Measurements from ENCODE around the gene DDX56. TPM values are rescaled to one million over a fixed set of nuclear protein-coding genes. Genes with fewer than 3 reads are reported as not detected.

Gene DDX56
- total RNA-seq, 1 experiment from 2014 or later = 83.1 TPM

DNA sequence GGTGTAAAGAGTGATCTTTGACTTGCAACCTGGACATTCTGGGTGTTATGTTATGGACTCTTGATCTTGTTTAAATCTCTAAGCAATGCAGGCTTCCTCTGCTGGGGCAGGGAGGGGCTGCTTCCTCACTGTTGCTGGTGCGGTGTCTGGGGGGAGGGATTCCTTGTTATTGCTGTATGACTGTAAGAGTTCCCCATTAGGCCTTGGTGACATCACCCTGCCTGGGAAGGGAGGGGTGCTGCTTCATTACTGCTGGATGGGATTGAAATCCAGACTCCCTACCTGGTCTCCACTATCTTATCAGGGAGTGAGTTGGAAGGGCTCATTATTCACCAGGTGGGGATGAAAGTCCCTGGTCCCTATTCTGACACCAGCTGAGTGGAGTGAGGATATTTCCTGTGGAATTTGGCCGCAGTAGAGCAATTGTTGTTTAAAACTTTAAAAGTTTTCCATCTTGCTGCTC is 41.5 kb upstream of the DDX56 start:
- Mint-ChIP-seq H3K27me3 (ENCODE audit: low read depth) (no peaks in the 10 kb centered on the region), H3K27ac (peak overlapping the region; percentile 96), H3K4me1 (peaks cover 25% of the 10 kb centered on the region), H3K36me3 (no peaks in the 10 kb centered on the region), H3K9me3 (no peaks in the 10 kb centered on the region), H3K4me3 (no peak overlapping the region)
- TF ChIP-seq MXD4 (CRISPR knock-in tag; IDR thresholded peaks at IDR 0.05; ENCODE audit: borderline replicate concordance) (no peak), TP53 (CRISPR knock-in tag; IDR thresholded peaks at IDR 0.05) (no peak), ZNF219 (CRISPR knock-in tag; IDR thresholded peaks at IDR 0.05; ENCODE audit: borderline replicate concordance) (no peak)
- DNase-seq (ENCODE audit: low spot score) (no peak), ATAC-seq (peak; percentile 36)
- ChIA-PET CTCF (no interaction called here), POLR2A (no interaction called here)

DNA sequence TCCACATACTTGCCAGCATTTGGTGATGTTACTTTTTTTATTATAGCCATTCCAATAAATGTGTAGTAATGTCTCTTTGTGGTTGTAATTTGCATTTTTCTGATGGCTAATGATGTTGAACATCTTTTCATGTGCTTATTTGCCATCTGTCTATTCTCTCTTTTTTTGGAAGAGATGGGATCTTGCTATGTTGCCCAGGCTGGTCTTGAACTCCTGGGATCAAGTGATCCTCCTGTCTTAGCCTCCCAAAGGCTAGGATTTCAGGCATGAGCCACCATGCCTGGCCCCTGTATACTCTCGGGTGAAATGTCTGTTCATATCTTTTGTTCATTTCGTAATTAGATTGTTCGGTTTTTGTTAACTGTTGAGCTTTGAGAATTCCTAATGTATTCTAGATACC is 36.1 kb upstream of the DDX56 start:
- Mint-ChIP-seq H3K27ac (peak overlapping the region; percentile 63; the same call in 1 of the 2 replicates), H3K27me3 (ENCODE audit: low read depth) (no peaks in the 10 kb centered on the region), H3K9me3 (no peaks in the 10 kb centered on the region), H3K4me3 (no peak overlapping the region), H3K36me3 (no peaks in the 10 kb centered on the region), H3K4me1 (peaks cover 20% of the 10 kb centered on the region)
- ChIA-PET POLR2A (no interaction called here), CTCF (no interaction called here)
- TF ChIP-seq, protein P1, sequence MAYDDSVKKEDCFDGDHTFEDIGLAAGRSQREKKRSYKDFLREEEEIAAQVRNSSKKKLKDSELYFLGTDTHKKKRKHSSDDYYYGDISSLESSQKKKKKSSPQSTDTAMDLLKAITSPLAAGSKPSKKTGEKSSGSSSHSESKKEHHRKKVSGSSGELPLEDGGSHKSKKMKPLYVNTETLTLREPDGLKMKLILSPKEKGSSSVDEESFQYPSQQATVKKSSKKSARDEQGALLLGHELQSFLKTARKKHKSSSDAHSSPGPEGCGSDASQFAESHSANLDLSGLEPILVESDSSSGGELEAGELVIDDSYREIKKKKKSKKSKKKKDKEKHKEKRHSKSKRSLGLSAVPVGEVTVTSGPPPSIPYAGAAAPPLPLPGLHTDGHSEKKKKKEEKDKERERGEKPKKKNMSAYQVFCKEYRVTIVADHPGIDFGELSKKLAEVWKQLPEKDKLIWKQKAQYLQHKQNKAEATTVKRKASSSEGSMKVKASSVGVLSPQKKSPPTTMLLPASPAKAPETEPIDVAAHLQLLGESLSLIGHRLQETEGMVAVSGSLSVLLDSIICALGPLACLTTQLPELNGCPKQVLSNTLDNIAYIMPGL (CRISPR knock-in tag; IDR thresholded peaks at IDR 0.05) = no peak
- TF ChIP-seq FOXJ3 (CRISPR knock-in tag; IDR thresholded peaks at IDR 0.05; ENCODE audit: borderline replicate concordance) = no peak
- TF ChIP-seq, protein P2, sequence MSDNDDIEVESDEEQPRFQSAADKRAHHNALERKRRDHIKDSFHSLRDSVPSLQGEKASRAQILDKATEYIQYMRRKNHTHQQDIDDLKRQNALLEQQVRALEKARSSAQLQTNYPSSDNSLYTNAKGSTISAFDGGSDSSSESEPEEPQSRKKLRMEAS (CRISPR knock-in tag; IDR thresholded peaks at IDR 0.05) = no peak
- peak; percentile 79 for TF ChIP-seq ZNF121 (CRISPR knock-in tag; IDR thresholded peaks at IDR 0.05)
- ATAC-seq (no peak), DNase-seq (ENCODE audit: low spot score) (no peak)

DNA sequence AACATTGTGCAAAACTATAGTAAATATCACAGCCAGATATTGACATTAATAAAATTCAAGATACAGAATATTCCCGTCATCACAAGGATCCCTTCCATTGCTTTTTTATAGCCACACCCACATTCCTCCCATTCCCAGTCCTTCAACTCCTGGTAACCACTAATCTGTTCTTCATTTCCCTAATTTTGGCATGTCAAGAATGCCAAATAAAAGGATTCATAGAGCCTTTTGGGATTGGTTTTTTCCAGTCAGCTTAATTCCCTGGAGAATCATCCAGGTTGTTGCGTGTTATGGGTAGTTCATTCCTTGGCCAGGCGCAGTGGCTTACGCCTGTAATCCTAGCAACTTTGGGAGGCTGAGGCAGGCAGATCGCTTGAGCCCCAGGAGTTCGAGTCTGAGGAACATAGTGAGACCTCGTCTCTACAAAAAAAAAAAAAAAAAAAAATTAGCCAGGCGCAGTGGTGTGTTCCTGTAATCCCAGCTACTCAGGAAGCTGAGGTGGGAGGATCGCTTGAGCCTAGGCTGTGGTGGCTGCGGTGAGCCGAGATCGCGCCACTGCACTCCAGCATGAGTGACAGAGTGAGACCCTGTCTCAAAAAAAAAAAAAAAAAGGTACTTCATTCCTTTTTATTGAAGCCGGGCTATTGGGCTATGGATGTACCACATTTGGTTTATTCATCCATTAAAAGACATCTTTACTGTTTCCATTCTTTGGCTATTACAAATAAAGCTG is 35.4 kb upstream of the DDX56 start:
- H3K4me3 Mint-ChIP-seq = peak overlapping the region; percentile 37
- POLR2A ChIA-PET = no interaction called here
- DNase-seq (ENCODE audit: low spot score) = no peak

More for the DNA sequence above, 35.4 kb upstream of the DDX56 start:
- CTCF ChIA-PET = no interaction called here
- H3K27ac Mint-ChIP-seq = peak overlapping the region; percentile 82
- no peaks in the 10 kb centered on the region for H3K27me3 Mint-ChIP-seq (ENCODE audit: low read depth)
- no peaks in the 10 kb centered on the region for H3K9me3 Mint-ChIP-seq
- no peaks in the 10 kb centered on the region for H3K36me3 Mint-ChIP-seq
- H3K4me1 Mint-ChIP-seq = peaks cover 15% of the 10 kb centered on the region
- no peak for ATAC-seq
- TF ChIP-seq SP1 (CRISPR knock-in tag; conservative IDR thresholded peaks at IDR 0.05) (no peak), RORB (CRISPR knock-in tag; IDR thresholded peaks at IDR 0.05) (no peak), SMAD4 (CRISPR knock-in tag; IDR thresholded peaks at IDR 0.05) (no peak), ZNF423 (CRISPR knock-in tag; IDR thresholded peaks at IDR 0.05) (no peak)
- TF ChIP-seq, protein P3, sequence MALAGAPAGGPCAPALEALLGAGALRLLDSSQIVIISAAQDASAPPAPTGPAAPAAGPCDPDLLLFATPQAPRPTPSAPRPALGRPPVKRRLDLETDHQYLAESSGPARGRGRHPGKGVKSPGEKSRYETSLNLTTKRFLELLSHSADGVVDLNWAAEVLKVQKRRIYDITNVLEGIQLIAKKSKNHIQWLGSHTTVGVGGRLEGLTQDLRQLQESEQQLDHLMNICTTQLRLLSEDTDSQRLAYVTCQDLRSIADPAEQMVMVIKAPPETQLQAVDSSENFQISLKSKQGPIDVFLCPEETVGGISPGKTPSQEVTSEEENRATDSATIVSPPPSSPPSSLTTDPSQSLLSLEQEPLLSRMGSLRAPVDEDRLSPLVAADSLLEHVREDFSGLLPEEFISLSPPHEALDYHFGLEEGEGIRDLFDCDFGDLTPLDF (CRISPR knock-in tag; IDR thresholded peaks at IDR 0.05) = no peak
- TF ChIP-seq, protein P4, sequence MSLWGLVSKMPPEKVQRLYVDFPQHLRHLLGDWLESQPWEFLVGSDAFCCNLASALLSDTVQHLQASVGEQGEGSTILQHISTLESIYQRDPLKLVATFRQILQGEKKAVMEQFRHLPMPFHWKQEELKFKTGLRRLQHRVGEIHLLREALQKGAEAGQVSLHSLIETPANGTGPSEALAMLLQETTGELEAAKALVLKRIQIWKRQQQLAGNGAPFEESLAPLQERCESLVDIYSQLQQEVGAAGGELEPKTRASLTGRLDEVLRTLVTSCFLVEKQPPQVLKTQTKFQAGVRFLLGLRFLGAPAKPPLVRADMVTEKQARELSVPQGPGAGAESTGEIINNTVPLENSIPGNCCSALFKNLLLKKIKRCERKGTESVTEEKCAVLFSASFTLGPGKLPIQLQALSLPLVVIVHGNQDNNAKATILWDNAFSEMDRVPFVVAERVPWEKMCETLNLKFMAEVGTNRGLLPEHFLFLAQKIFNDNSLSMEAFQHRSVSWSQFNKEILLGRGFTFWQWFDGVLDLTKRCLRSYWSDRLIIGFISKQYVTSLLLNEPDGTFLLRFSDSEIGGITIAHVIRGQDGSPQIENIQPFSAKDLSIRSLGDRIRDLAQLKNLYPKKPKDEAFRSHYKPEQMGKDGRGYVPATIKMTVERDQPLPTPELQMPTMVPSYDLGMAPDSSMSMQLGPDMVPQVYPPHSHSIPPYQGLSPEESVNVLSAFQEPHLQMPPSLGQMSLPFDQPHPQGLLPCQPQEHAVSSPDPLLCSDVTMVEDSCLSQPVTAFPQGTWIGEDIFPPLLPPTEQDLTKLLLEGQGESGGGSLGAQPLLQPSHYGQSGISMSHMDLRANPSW (CRISPR knock-in tag; conservative IDR thresholded peaks at IDR 0.05; ENCODE audit: low read depth) = no peak
- TF ChIP-seq, protein P5, sequence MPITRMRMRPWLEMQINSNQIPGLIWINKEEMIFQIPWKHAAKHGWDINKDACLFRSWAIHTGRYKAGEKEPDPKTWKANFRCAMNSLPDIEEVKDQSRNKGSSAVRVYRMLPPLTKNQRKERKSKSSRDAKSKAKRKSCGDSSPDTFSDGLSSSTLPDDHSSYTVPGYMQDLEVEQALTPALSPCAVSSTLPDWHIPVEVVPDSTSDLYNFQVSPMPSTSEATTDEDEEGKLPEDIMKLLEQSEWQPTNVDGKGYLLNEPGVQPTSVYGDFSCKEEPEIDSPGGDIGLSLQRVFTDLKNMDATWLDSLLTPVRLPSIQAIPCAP (CRISPR knock-in tag; IDR thresholded peaks at IDR 0.05) = no peak

All from WTC11 (cell line).